GM18498 (cell line): ENCODE results near the gene TPSG1.

Source experiments
- ATAC-seq: cut with Tn5 transposase; IDR thresholded peaks from one replicate; pipeline ENCODE4 v1.9.1; 2021; ENCODE audit warnings: mild to moderate bottlenecking, moderate library complexity; ENCODE audit not compliant: unreplicated experiment

Gene TPSG1

GRCh38 chr16:1181404-1182315 is 43.4 kb downstream of the TPSG1 start:
- ATAC-seq = no peak

GRCh38 chr16:1180549-1181403 is 44.3 kb downstream of the TPSG1 start:
- no peak for ATAC-seq

- ATAC-seq = no peak
Observed at GRCh38 chr16:1178295-1178910, 46.7 kb downstream of the TPSG1 start.

GRCh38 chr16:1177750-1178149 is 47.3 kb downstream of the TPSG1 start:
- no peak for ATAC-seq

- no peak for ATAC-seq
Observed at GRCh38 chr16:1177053-1177452, 48.0 kb downstream of the TPSG1 start.

GRCh38 chr16:1176280-1176897 is 48.7 kb downstream of the TPSG1 start:
- no peak for ATAC-seq

- ATAC-seq = no peak
Observed at GRCh38 chr16:1175566-1176279, 49.3 kb downstream of the TPSG1 start.

- no peak for ATAC-seq
Observed at GRCh38 chr16:1174477-1175357, 50.4 kb downstream of the TPSG1 start.

GRCh38 chr16:1173788-1174451 is 51.1 kb downstream of the TPSG1 start:
- ATAC-seq = no peak

- ATAC-seq = no peak
Observed at GRCh38 chr16:1172651-1173050, 52.4 kb downstream of the TPSG1 start.

- no peak for ATAC-seq
Observed at GRCh38 chr16:1171854-1172428, 53.1 kb downstream of the TPSG1 start.
